HG03039 (cell line): Measurements from ENCODE around the gene ADGRD2.

Experiments used
- ATAC-seq: cut with Tn5 transposase; IDR thresholded peaks from one replicate; pipeline ENCODE4 v1.9.1; 2021; ENCODE audit warnings: mild to moderate bottlenecking, moderate library complexity; ENCODE audit not compliant: unreplicated experiment

ADGRD2 gene

GRCh38 chr9:124429530-124429867, 20.8 kb upstream of the ADGRD2 start:
- no peak for ATAC-seq

- ATAC-seq: no peak
These were observed 13.9 kb upstream of the ADGRD2 start for GRCh38 chr9:124436320-124436719.

- no peak for ATAC-seq
These were observed 13.2 kb upstream of the ADGRD2 start for GRCh38 chr9:124437086-124437485.

- ATAC-seq: no peak
These were observed 12.2 kb upstream of the ADGRD2 start for GRCh38 chr9:124438091-124438490.

- no peak for ATAC-seq
These were observed 11.2 kb upstream of the ADGRD2 start for GRCh38 chr9:124439086-124439485.

- no peak for ATAC-seq
These were observed 10.5 kb upstream of the ADGRD2 start for GRCh38 chr9:124439686-124440243.

GRCh38 chr9:124440786-124441185, 9.5 kb upstream of the ADGRD2 start:
- no peak for ATAC-seq

- no peak for ATAC-seq
These were observed 9.0 kb upstream of the ADGRD2 start for GRCh38 chr9:124441291-124441690.

- no peak for ATAC-seq
These were observed 7.9 kb upstream of the ADGRD2 start for GRCh38 chr9:124442379-124442778.

- no peak for ATAC-seq
These were observed 7.4 kb upstream of the ADGRD2 start for GRCh38 chr9:124442826-124443225.

- ATAC-seq: no peak
These were observed 6.6 kb upstream of the ADGRD2 start for GRCh38 chr9:124443625-124444024.

- ATAC-seq: no peak
These were observed 6.1 kb upstream of the ADGRD2 start for GRCh38 chr9:124444166-124444565.

GRCh38 chr9:124447297-124447661, 3.0 kb upstream of the ADGRD2 start:
- no peak for ATAC-seq

- no peak for ATAC-seq
These were observed 2.2 kb upstream of the ADGRD2 start for GRCh38 chr9:124448019-124448418.

GRCh38 chr9:124449381-124450151, 685 bp upstream of the ADGRD2 start:
- no peak for ATAC-seq

GRCh38 chr9:124450931-124451661, 845 bp downstream of the ADGRD2 start:
- ATAC-seq: no peak

GRCh38 chr9:124452326-124452725, 2.1 kb downstream of the ADGRD2 start:
- ATAC-seq: no peak

- no peak for ATAC-seq
These were observed 2.8 kb downstream of the ADGRD2 start for GRCh38 chr9:124452841-124453585.

- ATAC-seq: no peak
These were observed 3.4 kb downstream of the ADGRD2 start for GRCh38 chr9:124453586-124454191.

GRCh38 chr9:124454296-124454695, 4.0 kb downstream of the ADGRD2 start:
- ATAC-seq: no peak

GRCh38 chr9:124454791-124455443, 4.7 kb downstream of the ADGRD2 start:
- no peak for ATAC-seq
